Vagina (tissue), 2 donors: Measurements from ENCODE around the gene KCNQ4. TPM values are rescaled to one million over a fixed set of nuclear protein-coding genes. Genes with fewer than 3 reads are reported as not detected.

Experiments
- DNase-seq, 2 donors: peaks; one replicate each; pipeline ENCODE4 v3.0.0-alpha.2; 2017; ENCODE audit errors: extremely low spot score in 2 of 2
- H3K27ac ChIP-seq: fragments of 200-600 bp; sonication (generic); one replicate; pipeline ENCODE4 v1.5.1; 2019
- H3K27me3 ChIP-seq: fragments of 200-600 bp; sonication (generic); one replicate; pipeline ENCODE4 v1.5.1; 2019
- H3K36me3 ChIP-seq, 2 donors: fragments of 200-600 bp; sonication (generic); one replicate each; pipeline ENCODE4 v1.5.1; 2017 to 2019
- H3K4me1 ChIP-seq: fragments of 200-600 bp; sonication (generic); one replicate; pipeline ENCODE4 v1.5.1; 2019
- H3K4me3 ChIP-seq, 2 donors: fragments of 200-600 bp; sonication (generic); 1 replicate in 1 of 2; 2 replicates in 1 of 2; pipeline ENCODE4 v1.5.1; 2016 to 2019
- H3K9me3 ChIP-seq: fragments of 200-600 bp; sonication (generic); one replicate; pipeline ENCODE4 v1.5.1; 2019
- POLR2A ChIP-seq, 2 donors: fragments of 450-650 bp; IDR thresholded peaks; one replicate each; pipeline ENCODE4 v1.6.1; 2017; ENCODE audit warnings: antibody characterized with exemption in 2 of 2, mild to moderate bottlenecking in 2 of 2, moderate library complexity in 2 of 2
- POLR2AphosphoS5 ChIP-seq, 2 donors: sonication (generic); formaldehyde crosslinking; IDR thresholded peaks; one replicate each; pipeline ENCODE4 v1.9.0; 2017; ENCODE audit warnings: antibody characterized with exemption in 2 of 2, mild to moderate bottlenecking in 2 of 2, low read depth in 1 of 2; ENCODE audit not compliant: insufficient read depth in 1 of 2
- intact Hi-C: fragments of 100-400 bp; cut with DNase I; formaldehyde crosslinking; loops from one replicate; pipeline ENCODE4 v1.15.1; 2023
- total RNA-seq: library from RNA; depleted of rRNA; stranded (reverse); fragments of >200 nt; gene quantifications from one replicate; pipeline ENCODE4 v1.2.3, GENCODE V29; 2016
- TF ChIP-seq, protein P1 (sequence below), 3 experiments: fragments of 450-650 bp in 2 of 3; fragments of 200-600 bp in 1 of 3; sonication (generic) in 1 of 3; IDR thresholded peaks; one replicate each; pipeline ENCODE4 v1.5.1; 2017 to 2019; ENCODE audit warnings: antibody characterized with exemption in 3 of 3, mild to moderate bottlenecking in 2 of 3, moderate library complexity in 2 of 3

KCNQ4 gene
- total RNA-seq, 1 donor from 2014 or later, result 2.0 TPM

DNA sequence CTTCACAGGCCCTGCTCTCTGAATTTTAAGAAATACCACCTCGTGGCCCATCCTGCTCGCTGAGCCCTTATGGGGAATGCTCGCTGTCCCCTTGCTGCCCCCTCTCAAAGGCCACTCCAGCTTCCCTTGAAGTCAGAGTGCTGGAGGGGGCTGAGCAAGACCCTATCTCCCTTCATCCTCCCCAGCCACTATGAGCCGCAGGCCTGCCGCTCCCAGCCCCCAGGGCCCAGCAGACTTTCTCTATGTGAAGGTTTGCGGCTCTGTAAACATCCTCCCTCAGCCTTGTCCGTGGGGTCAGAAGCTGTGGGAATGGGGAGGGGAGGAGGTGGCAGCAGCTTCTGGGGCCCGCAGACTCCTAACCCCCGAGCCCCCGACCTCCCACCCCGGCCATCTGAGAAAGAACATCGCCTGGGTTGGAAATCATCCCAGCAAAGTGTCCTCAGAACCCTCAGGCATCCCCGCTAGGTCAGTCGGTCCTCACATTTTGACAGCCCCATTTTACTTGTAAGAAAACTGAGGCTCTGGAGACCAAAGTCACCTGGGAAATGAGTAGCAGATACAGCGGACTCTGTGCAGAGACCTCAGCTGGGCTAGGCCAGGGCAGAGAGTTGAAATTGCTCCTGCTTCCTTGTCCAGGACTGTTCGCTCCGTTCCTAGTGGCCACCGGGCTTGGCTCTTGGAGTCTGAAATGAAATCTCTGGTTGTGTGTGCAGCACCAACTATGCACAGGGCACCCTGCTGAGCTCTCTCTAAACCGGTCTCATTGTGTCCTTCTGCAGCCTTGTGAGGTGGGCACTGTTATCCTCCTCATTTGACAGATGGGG, 4.4 kb downstream of the KCNQ4 start:
- H3K27ac ChIP-seq, result no peak overlapping the region
- H3K9me3 ChIP-seq, result no peaks in the 10 kb centered on the region
- H3K4me1 ChIP-seq, result peaks cover 15% of the 10 kb centered on the region
- intact Hi-C loops, result no loop called here
- H3K27me3 ChIP-seq, result no peaks in the 10 kb centered on the region
- H3K4me3 ChIP-seq, result no peak overlapping the region
- TF ChIP-seq, protein P1, sequence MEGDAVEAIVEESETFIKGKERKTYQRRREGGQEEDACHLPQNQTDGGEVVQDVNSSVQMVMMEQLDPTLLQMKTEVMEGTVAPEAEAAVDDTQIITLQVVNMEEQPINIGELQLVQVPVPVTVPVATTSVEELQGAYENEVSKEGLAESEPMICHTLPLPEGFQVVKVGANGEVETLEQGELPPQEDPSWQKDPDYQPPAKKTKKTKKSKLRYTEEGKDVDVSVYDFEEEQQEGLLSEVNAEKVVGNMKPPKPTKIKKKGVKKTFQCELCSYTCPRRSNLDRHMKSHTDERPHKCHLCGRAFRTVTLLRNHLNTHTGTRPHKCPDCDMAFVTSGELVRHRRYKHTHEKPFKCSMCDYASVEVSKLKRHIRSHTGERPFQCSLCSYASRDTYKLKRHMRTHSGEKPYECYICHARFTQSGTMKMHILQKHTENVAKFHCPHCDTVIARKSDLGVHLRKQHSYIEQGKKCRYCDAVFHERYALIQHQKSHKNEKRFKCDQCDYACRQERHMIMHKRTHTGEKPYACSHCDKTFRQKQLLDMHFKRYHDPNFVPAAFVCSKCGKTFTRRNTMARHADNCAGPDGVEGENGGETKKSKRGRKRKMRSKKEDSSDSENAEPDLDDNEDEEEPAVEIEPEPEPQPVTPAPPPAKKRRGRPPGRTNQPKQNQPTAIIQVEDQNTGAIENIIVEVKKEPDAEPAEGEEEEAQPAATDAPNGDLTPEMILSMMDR (IDR thresholded peaks at IDR 0.05), result no peak
- TF ChIP-seq POLR2AphosphoS5 (IDR thresholded peaks at IDR 0.05; ENCODE audit: insufficient read depth in 1 of 2, low read depth in 1 of 2) (no peak), POLR2A (IDR thresholded peaks at IDR 0.05) (no peak)
- H3K36me3 ChIP-seq, result no peaks in the 10 kb centered on the region
- DNase-seq, result no peak

DNA sequence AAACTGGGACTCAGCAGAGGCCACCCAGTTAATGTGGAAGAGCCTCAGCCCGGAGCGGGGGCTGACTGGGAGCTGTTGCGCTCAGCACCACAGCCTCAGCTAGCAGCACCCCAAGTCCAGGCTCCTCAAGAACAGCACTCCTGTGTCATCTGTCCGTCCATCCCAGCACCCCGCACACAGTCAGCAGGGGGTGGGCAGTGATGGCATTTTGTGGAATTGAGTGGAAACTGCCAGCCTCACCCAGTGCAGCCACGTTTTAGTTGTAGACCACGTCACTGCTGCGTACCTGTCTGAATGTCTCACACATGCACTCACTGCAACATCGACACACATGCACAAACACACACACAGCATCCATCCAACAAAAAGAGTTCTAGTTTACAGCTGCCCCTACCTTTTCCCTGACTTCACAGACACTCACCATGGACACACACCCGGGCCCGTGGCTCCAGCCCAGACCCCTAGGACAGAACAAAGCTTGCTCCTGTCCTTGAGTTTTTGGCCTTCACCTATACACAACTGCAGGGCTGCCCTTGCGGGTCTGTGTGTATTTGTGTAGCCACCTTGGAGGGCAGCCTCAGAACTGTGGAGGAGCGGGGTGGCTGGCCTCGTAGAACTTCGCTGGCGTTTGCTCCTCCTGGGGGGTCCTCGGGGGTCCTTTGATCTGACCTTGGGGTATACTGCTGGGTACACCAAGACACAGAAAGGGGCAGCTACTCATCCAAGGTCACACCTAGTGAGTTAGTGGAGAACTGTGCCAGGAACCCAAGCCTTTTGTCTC, 5.2 kb downstream of the KCNQ4 start:
- Histone ChIP-seq H3K4me1 (peaks cover 10% of the 10 kb centered on the region), H3K9me3 (no peaks in the 10 kb centered on the region), H3K36me3 (no peaks in the 10 kb centered on the region), H3K4me3 (no peak overlapping the region), H3K27me3 (no peaks in the 10 kb centered on the region), H3K27ac (no peak overlapping the region)
- intact Hi-C loops, result no loop called here
- no peak for DNase-seq
- no peak for TF ChIP-seq POLR2A (IDR thresholded peaks at IDR 0.05)
- TF ChIP-seq, protein P1 (IDR thresholded peaks at IDR 0.05), result no peak
- no peak for TF ChIP-seq POLR2AphosphoS5 (IDR thresholded peaks at IDR 0.05; ENCODE audit: insufficient read depth in 1 of 2, low read depth in 1 of 2)

DNA sequence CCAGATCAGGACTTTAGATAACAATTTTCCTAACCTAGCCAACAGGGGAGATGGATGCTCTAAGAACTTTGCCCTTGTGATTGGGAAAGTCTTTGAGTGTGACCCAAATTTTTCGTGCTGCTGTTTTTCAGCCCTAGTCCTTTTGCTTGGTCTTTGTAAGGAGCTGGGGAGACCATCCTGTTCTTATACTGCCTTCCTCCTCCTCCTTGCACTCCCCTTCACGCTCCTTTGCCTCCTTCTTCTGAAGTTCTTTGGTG, 5.7 kb downstream of the KCNQ4 start:
- Histone ChIP-seq H3K4me1 (peaks cover 9% of the 10 kb centered on the region), H3K27ac (no peak overlapping the region)
- intact Hi-C loops, result no loop called here

DNA sequence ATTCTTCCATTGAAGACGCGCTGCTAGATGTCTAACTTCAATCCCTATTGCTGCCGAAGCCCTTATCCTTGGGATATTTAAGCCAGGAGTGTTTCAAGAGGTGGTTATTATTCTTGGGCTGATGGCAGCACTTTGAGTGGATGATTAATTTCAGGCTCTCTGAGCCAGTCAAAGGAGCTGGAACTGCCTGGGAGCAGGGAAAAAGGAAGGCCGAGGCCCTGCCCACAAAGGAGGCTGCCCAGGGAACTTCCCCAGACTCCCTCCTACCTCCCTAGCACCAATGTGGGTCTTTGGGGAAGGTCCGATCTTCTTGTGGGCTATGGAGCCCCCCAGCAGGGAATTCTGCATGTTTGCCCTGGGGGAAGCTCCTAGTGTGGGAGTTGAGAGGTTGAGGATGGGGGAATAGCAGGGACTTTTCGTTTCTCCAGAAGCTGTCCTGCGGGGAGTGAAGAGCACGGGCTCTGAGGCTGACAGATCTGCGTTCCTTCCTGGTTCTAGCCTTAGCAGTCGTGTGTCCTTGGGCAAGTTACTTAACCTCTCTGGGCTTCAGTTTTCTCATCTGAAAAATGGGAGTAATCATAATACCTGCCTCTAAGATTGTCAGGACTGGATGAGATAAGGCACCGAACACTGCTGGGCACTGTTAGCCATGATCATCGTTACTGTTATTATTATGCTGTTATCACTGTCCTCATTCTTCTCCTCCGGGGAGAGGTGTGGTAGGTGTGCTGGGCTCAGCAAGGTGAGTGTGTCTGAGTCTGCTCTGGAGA, 6.3 kb downstream of the KCNQ4 start:
- no peaks in the 10 kb centered on the region for H3K36me3 ChIP-seq
- no peak for DNase-seq
- intact Hi-C loops, result no loop called here
- no peak overlapping the region for H3K4me3 ChIP-seq
- TF ChIP-seq POLR2AphosphoS5 (IDR thresholded peaks at IDR 0.05; ENCODE audit: insufficient read depth in 1 of 2, low read depth in 1 of 2) (no peak), POLR2A (IDR thresholded peaks at IDR 0.05) (no peak)
- TF ChIP-seq, protein P1 (IDR thresholded peaks at IDR 0.05), result no peak
- H3K27me3 ChIP-seq, result no peaks in the 10 kb centered on the region
- H3K27ac ChIP-seq, result no peak overlapping the region
- H3K9me3 ChIP-seq, result no peaks in the 10 kb centered on the region
- peaks cover 3% of the 10 kb centered on the region for H3K4me1 ChIP-seq

More for the DNA sequence above, 5.7 kb downstream of the KCNQ4 start:
- H3K9me3 ChIP-seq, result no peaks in the 10 kb centered on the region
- H3K27me3 ChIP-seq, result no peaks in the 10 kb centered on the region
- no peaks in the 10 kb centered on the region for H3K36me3 ChIP-seq
- no peak overlapping the region for H3K4me3 ChIP-seq
- TF ChIP-seq POLR2AphosphoS5 (IDR thresholded peaks at IDR 0.05; ENCODE audit: insufficient read depth in 1 of 2, low read depth in 1 of 2) (no peak), POLR2A (IDR thresholded peaks at IDR 0.05) (no peak)
- TF ChIP-seq, protein P1 (IDR thresholded peaks at IDR 0.05), result no peak
- no peak for DNase-seq
